Smooth muscle cell (in vitro differentiated cells): Measurements from ENCODE around the gene MCC. TPM values are rescaled to one million over a fixed set of nuclear protein-coding genes. Genes with fewer than 3 reads are reported as not detected.

Source experiments
- DNase-seq: peaks from one replicate; lab custom pipeline; 2025; ENCODE audit not compliant: unreplicated experiment; lab: John Stamatoyannopoulos, UW
- H2AFZ ChIP-seq: fragments of 200-600 bp; sonication (generic); 2 replicates; pipeline ENCODE4 v1.6.0; 2016; ENCODE audit warnings: antibody characterized with exemption, low read depth, mild to moderate bottlenecking
- H3F3A ChIP-seq: fragments of 200-600 bp; sonication (generic); 2 replicates; pipeline ENCODE4 v1.6.0; 2017; ENCODE audit warnings: antibody characterized with exemption, low read depth
- H3K27ac ChIP-seq: fragments of 200-600 bp; sonication (generic); 2 replicates; pipeline ENCODE4 v1.5.1; 2016; ENCODE audit warnings: low read depth, mild to moderate bottlenecking
- H3K27me3 ChIP-seq: fragments of 200-600 bp; sonication (generic); 2 replicates; pipeline ENCODE4 v1.6.1; 2016; ENCODE audit warnings: low read depth, mild to moderate bottlenecking
- H3K36me3 ChIP-seq: fragments of 200-600 bp; sonication (generic); 2 replicates; pipeline ENCODE4 v1.5.1; 2016; ENCODE audit warnings: low read depth
- H3K4me1 ChIP-seq: fragments of 200-600 bp; sonication (generic); 2 replicates; pipeline ENCODE4 v1.5.1; 2016; ENCODE audit warnings: low read depth
- H3K4me2 ChIP-seq: fragments of 200-600 bp; sonication (generic); 2 replicates; pipeline ENCODE4 v1.6.0; 2016; ENCODE audit warnings: mild to moderate bottlenecking
- H3K4me3 ChIP-seq: fragments of 200-600 bp; sonication (generic); 2 replicates; pipeline ENCODE4 v1.5.1; 2016; ENCODE audit warnings: mild to moderate bottlenecking
- H3K79me2 ChIP-seq: fragments of 200-600 bp; sonication (generic); 2 replicates; pipeline ENCODE4 v1.6.0; 2016; ENCODE audit warnings: low read depth, mild to moderate bottlenecking
- H3K9ac ChIP-seq: fragments of 200-600 bp; sonication (generic); 2 replicates; pipeline ENCODE4 v1.6.0; 2016; ENCODE audit warnings: low read depth
- H3K9me3 ChIP-seq: fragments of 200-600 bp; sonication (generic); replicated peaks from 2 replicates; pipeline ENCODE4 v1.5.1; 2016; ENCODE audit warnings: low read depth
- H4K20me1 ChIP-seq: fragments of 200-600 bp; sonication (generic); 2 replicates; pipeline ENCODE4 v1.6.0; 2016; ENCODE audit warnings: low read depth
- WGBS: methylation state at CpG from one replicate; pipeline ENCODE4 v1.1.7; 2016; ENCODE audit warnings: low lambda C conversion rate; 5-methylcytosine and 5-hydroxymethylcytosine counted together
- polyA plus RNA-seq: library from polyadenylated mRNA; unstranded; fragments of >200 nt; fragmentation: Nextera tagmentation; extraction: Ambion mirVana; gene quantifications from 2 replicates; pipeline ENCODE4 v1.2.1, GENCODE V29; 2016
- total RNA-seq: library from RNA; depleted of rRNA; stranded (reverse); fragments of >200 nt; gene quantifications from 2 replicates; pipeline ENCODE4 v1.2.3, GENCODE V29; 2014
- TF ChIP-seq, protein P1 (sequence below): fragments of 200-600 bp; sonication (generic); IDR thresholded peaks from 2 replicates; pipeline ENCODE4 v1.5.1; 2017; ENCODE audit warnings: borderline replicate concordance, mild to moderate bottlenecking, antibody characterized with exemption; ENCODE audit not compliant: insufficient read depth, poor library complexity, severe bottlenecking

Gene MCC
- total and polyA plus RNA-seq, 2 experiments from 2014 or later = 5.8 to 19.2 TPM

DNA sequence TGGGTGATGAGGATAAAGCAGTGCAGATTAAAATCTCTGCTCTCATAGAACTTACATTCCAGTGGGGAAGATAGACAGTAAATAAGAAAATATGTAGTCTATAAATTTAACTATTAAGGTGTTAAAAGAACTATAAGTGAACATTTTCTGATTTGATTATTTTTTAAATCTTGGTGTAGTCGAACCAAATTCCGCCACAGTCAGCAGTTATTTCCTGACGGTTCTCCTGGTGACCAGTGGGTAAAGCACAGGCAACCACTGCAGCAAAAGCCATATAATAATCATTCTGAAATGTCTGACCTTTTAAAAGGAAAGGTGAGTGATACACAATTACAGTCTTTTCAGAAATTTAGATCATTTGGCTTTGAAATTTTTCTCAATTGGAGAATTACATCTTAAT, 484.5 kb downstream of the MCC start:
- no peaks in the 10 kb centered on the region for H3F3A ChIP-seq
- H2AFZ ChIP-seq = no peak overlapping the region
- H3K36me3 ChIP-seq = peaks cover 3% of the 10 kb centered on the region
- no peak overlapping the region for H3K27ac ChIP-seq
- no peaks in the 10 kb centered on the region for H3K27me3 ChIP-seq
- H3K4me2 ChIP-seq = no peak overlapping the region
- WGBS = 94% methylated on average over 3 of the region's 3 CpGs
- no peaks in the 10 kb centered on the region for H3K9me3 ChIP-seq
- no peak overlapping the region for H3K4me3 ChIP-seq
- H4K20me1 ChIP-seq = no peaks in the 10 kb centered on the region
- no peak for DNase-seq
- TF ChIP-seq, protein P1, sequence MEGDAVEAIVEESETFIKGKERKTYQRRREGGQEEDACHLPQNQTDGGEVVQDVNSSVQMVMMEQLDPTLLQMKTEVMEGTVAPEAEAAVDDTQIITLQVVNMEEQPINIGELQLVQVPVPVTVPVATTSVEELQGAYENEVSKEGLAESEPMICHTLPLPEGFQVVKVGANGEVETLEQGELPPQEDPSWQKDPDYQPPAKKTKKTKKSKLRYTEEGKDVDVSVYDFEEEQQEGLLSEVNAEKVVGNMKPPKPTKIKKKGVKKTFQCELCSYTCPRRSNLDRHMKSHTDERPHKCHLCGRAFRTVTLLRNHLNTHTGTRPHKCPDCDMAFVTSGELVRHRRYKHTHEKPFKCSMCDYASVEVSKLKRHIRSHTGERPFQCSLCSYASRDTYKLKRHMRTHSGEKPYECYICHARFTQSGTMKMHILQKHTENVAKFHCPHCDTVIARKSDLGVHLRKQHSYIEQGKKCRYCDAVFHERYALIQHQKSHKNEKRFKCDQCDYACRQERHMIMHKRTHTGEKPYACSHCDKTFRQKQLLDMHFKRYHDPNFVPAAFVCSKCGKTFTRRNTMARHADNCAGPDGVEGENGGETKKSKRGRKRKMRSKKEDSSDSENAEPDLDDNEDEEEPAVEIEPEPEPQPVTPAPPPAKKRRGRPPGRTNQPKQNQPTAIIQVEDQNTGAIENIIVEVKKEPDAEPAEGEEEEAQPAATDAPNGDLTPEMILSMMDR = no peak
- no peaks in the 10 kb centered on the region for H3K4me1 ChIP-seq
- no peak overlapping the region for H3K9ac ChIP-seq
- H3K79me2 ChIP-seq = no peaks in the 10 kb centered on the region

DNA sequence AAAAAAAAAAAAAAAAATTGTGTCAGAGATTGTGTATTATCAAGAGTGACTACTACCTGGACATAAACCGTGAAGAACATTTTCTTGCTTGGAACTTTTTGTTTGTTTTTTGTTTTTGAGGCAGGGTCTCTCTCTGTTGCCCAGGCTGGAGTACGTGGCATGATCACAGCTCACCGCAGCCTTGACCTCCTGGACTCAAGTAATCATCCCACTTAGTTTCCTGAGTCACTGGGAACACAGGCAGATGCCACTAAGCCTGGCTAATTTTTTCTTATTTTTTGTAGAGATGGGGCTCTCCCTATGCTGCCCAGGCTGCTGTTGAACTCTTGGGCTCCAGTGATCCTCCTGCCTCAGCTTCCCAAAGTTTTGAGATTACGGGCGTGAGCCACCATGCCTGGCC, 485.8 kb downstream of the MCC start:
- WGBS = 97% methylated on average over 5 of the region's 5 CpGs
- no peak for DNase-seq
- Histone ChIP-seq H3K79me2 (peaks cover 13% of the 10 kb centered on the region), H3K27ac (no peak overlapping the region), H3K4me1 (no peaks in the 10 kb centered on the region), H3K9ac (no peak overlapping the region), H3K4me3 (no peak overlapping the region), H3K36me3 (peaks cover 3% of the 10 kb centered on the region), H3F3A (no peaks in the 10 kb centered on the region), H2AFZ (no peak overlapping the region), H3K27me3 (no peaks in the 10 kb centered on the region), H3K9me3 (no peaks in the 10 kb centered on the region), H4K20me1 (no peaks in the 10 kb centered on the region), H3K4me2 (no peak overlapping the region)
- TF ChIP-seq, protein P1 = no peak

DNA sequence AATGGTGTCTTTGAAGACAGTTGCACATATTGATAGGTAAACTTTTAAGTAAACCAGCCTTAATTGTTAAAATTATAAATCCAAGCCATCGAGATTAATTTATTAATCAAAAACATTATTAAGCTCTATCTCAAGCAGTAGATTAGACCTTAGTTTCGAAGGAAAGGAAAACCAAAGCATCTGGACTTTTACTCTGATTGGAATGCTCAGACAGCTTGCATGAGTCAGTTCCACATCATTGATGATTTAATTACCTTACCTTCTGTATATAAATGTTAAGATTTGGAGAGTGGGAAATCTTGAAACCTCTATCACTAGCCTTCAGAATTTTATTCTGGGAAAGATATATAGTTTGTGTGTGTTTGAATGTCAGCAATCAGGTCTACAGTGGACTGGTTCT, 487.8 kb downstream of the MCC start:
- Histone ChIP-seq H3K4me3 (no peak overlapping the region), H3K4me2 (no peak overlapping the region), H3K9ac (no peak overlapping the region), H3K4me1 (peaks cover 4% of the 10 kb centered on the region), H4K20me1 (peaks cover 13% of the 10 kb centered on the region), H3K27me3 (no peaks in the 10 kb centered on the region), H3K27ac (no peak overlapping the region), H3F3A (peaks cover 4% of the 10 kb centered on the region), H3K9me3 (no peaks in the 10 kb centered on the region), H3K36me3 (peaks cover 3% of the 10 kb centered on the region), H3K79me2 (peaks cover 18% of the 10 kb centered on the region), H2AFZ (no peak overlapping the region)
- TF ChIP-seq, protein P1 = no peak
- no peak for DNase-seq
- WGBS = 96% methylated on average over 2 of the region's 2 CpGs

DNA sequence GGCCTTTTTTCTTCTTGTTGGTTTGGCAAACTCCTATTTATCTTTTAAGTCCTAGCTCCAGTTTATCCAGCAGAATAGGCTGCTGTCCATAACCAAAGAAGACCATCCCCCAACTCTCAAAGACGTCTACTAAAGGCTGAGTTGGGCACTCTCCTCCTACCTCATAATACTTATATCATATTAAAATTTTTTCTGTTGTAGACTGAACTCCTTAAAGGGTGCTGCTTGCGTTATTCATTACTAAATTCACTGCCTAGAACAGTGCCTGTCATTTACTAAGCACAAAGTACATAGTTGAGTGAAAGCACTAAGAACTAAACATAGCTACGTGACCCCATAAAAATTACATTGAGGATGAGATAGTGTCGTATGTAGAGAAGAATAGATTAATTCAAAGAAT, 490.0 kb downstream of the MCC start:
- Histone ChIP-seq H2AFZ (no peak overlapping the region), H3K9ac (no peak overlapping the region), H3K27ac (no peak overlapping the region), H4K20me1 (peaks cover 18% of the 10 kb centered on the region), H3K36me3 (peaks cover 3% of the 10 kb centered on the region), H3K4me1 (peaks cover 4% of the 10 kb centered on the region), H3K4me2 (no peak overlapping the region), H3K79me2 (peaks cover 18% of the 10 kb centered on the region), H3K27me3 (no peaks in the 10 kb centered on the region), H3K4me3 (no peak overlapping the region), H3K9me3 (no peaks in the 10 kb centered on the region), H3F3A (peaks cover 9% of the 10 kb centered on the region)
- TF ChIP-seq, protein P1 = no peak
- 83% methylated on average over 4 of the region's 4 CpGs for WGBS
- DNase-seq = no peak
